WTC11 (cell line): ENCODE data around the gene SH3BP2. TPM values are rescaled to one million over a fixed set of nuclear protein-coding genes. Genes with fewer than 3 reads are reported as not detected.

Experiments
- ATAC-seq: fragments of 200-7000 bp; cut with Tn5 transposase; 2 replicates; pipeline ENCODE4 v1.10.0; 2021; ENCODE audit warnings: mild to moderate bottlenecking, moderate library complexity
- CTCF ChIA-PET: fragments of 300-600 bp; sonication (Branson Sonifier 250); formaldehyde crosslinking; loops from one replicate; lab custom pipeline; 2021; ENCODE audit warnings: antibody characterized with exemption; lab: Charles Lee
- POLR2A ChIA-PET: fragments of 350-600 bp; sonication (Branson Sonifier 250); formaldehyde crosslinking; loops from one replicate; lab custom pipeline; 2021; ENCODE audit warnings: antibody characterized with exemption; lab: Charles Lee
- DNase-seq: peaks from one replicate; pipeline ENCODE4 v3.0.0; 2021; ENCODE audit warnings: low spot score
- H3K27ac Mint-ChIP-seq: 2 replicates; pipeline ENCODE4 v1.8.0; 2021; ENCODE audit warnings: mixed read lengths
- H3K27me3 Mint-ChIP-seq: 2 replicates; pipeline ENCODE4 v1.8.0; 2021; ENCODE audit warnings: low read depth, mild to moderate bottlenecking, moderate library complexity, mixed read lengths
- H3K36me3 Mint-ChIP-seq: 2 replicates; pipeline ENCODE4 v1.8.0; 2021; ENCODE audit warnings: mixed read lengths
- H3K4me1 Mint-ChIP-seq: 2 replicates; pipeline ENCODE4 v1.8.0; 2022; ENCODE audit warnings: mixed read lengths
- H3K4me3 Mint-ChIP-seq: 2 replicates; pipeline ENCODE4 v1.8.0; 2021; ENCODE audit warnings: mild to moderate bottlenecking, moderate library complexity, mixed read lengths
- H3K9me3 Mint-ChIP-seq: 2 replicates; pipeline ENCODE4 v1.8.0; 2021; ENCODE audit warnings: mixed read lengths
- ATF1 ChIP-seq: sonication (generic); formaldehyde crosslinking; IDR thresholded peaks from 2 replicates; pipeline ENCODE4 v1.8.1; 2023; ENCODE audit warnings: mild to moderate bottlenecking, moderate library complexity, missing genetic modification reagents
- CREM ChIP-seq: sonication (generic); formaldehyde crosslinking; IDR thresholded peaks from 2 replicates; pipeline ENCODE4 v1.8.1; 2022; ENCODE audit warnings: mild to moderate bottlenecking, missing genetic modification reagents, moderate library complexity
- ESRRA ChIP-seq: sonication (generic); formaldehyde crosslinking; IDR thresholded peaks from 2 replicates; pipeline ENCODE4 v1.8.1; 2022; ENCODE audit warnings: mild to moderate bottlenecking, missing genetic modification reagents, borderline replicate concordance
- GABPB1 ChIP-seq: sonication (generic); formaldehyde crosslinking; IDR thresholded peaks from 2 replicates; pipeline ENCODE4 v1.8.1; 2023; ENCODE audit warnings: mild to moderate bottlenecking, missing genetic modification reagents
- GTF2I ChIP-seq: fragments of 250-450 bp; sonication (Bioruptor Pico); conservative IDR thresholded peaks from 2 replicates; pipeline ENCODE4 v1.4.0; 2021; ENCODE audit warnings: mild to moderate bottlenecking
- MXD4 ChIP-seq: fragments of 250-450 bp; sonication (Bioruptor Pico); IDR thresholded peaks from 2 replicates; pipeline ENCODE4 v1.8.0; 2021; ENCODE audit warnings: mild to moderate bottlenecking, moderate library complexity, borderline replicate concordance
- MYBL2 ChIP-seq: sonication (generic); formaldehyde crosslinking; IDR thresholded peaks from 2 replicates; pipeline ENCODE4 v1.8.1; 2023; ENCODE audit warnings: mild to moderate bottlenecking, moderate library complexity, missing genetic modification reagents
- NFATC4 ChIP-seq: fragments of 250-450 bp; sonication (Bioruptor Pico); IDR thresholded peaks from 2 replicates; pipeline ENCODE4 v1.9.0; 2021; ENCODE audit warnings: mild to moderate bottlenecking
- NFE2L1 ChIP-seq: sonication (generic); formaldehyde crosslinking; IDR thresholded peaks from 2 replicates; pipeline ENCODE4 v1.8.1; 2023; ENCODE audit warnings: missing genetic modification reagents
- NR1H2 ChIP-seq: sonication (generic); formaldehyde crosslinking; IDR thresholded peaks from 2 replicates; pipeline ENCODE4 v1.9.0; 2021; ENCODE audit warnings: mild to moderate bottlenecking, moderate library complexity, missing genetic modification reagents
- NR2C2 ChIP-seq: sonication (generic); formaldehyde crosslinking; IDR thresholded peaks from 2 replicates; pipeline ENCODE4 v1.8.0; 2022; ENCODE audit warnings: mild to moderate bottlenecking, missing genetic modification reagents
- OVOL2 ChIP-seq: fragments of 250-450 bp; sonication (Bioruptor Pico); IDR thresholded peaks from 2 replicates; pipeline ENCODE4 v1.9.0; 2021; ENCODE audit warnings: mild to moderate bottlenecking, borderline replicate concordance
- ZNF121 ChIP-seq: sonication (generic); formaldehyde crosslinking; IDR thresholded peaks from 2 replicates; pipeline ENCODE4 v1.8.0; 2023; ENCODE audit warnings: missing genetic modification reagents
- total RNA-seq: library from RNA; stranded (reverse); gene quantifications from 3 replicates; pipeline ENCODE4 v1.2.3, GENCODE V29; 2021
- TF ChIP-seq, protein P1 (sequence below): sonication (generic); formaldehyde crosslinking; IDR thresholded peaks from 2 replicates; pipeline ENCODE4 v1.8.1; 2022; ENCODE audit warnings: mild to moderate bottlenecking, moderate library complexity, missing genetic modification reagents
- TF ChIP-seq, protein P2 (sequence below): sonication (generic); formaldehyde crosslinking; IDR thresholded peaks from 2 replicates; pipeline ENCODE4 v1.8.0; 2022; ENCODE audit warnings: mild to moderate bottlenecking, missing genetic modification reagents
- TF ChIP-seq, protein P3 (sequence below): fragments of 250-450 bp; sonication (Bioruptor Pico); IDR thresholded peaks from 2 replicates; pipeline ENCODE4 v2.1.2; 2022; ENCODE audit warnings: mild to moderate bottlenecking, moderate library complexity
- TF ChIP-seq, protein P4 (sequence below): sonication (generic); formaldehyde crosslinking; IDR thresholded peaks from 2 replicates; pipeline ENCODE4 v1.8.1; 2023; ENCODE audit warnings: mild to moderate bottlenecking, missing genetic modification reagents
- TF ChIP-seq, protein P5 (sequence below): sonication (generic); formaldehyde crosslinking; IDR thresholded peaks from 2 replicates; pipeline ENCODE4 v1.8.0; 2023; ENCODE audit warnings: missing genetic modification reagents
- TF ChIP-seq, protein P6 (sequence below): fragments of 200-600 bp; IDR thresholded peaks from 2 replicates; pipeline ENCODE4 v1.8.0; 2022; ENCODE audit warnings: antibody characterized with exemption
- TF ChIP-seq, protein P7 (sequence below): sonication (generic); formaldehyde crosslinking; IDR thresholded peaks from 2 replicates; pipeline ENCODE4 v1.8.0; 2022; ENCODE audit warnings: missing genetic modification reagents
- TF ChIP-seq, protein P8 (sequence below): sonication (generic); formaldehyde crosslinking; IDR thresholded peaks from 2 replicates; pipeline ENCODE4 v1.8.1; 2023; ENCODE audit warnings: mild to moderate bottlenecking, missing genetic modification reagents, moderate library complexity

Gene SH3BP2
- total RNA-seq, 1 experiment from 2014 or later = 49.1 TPM

DNA sequence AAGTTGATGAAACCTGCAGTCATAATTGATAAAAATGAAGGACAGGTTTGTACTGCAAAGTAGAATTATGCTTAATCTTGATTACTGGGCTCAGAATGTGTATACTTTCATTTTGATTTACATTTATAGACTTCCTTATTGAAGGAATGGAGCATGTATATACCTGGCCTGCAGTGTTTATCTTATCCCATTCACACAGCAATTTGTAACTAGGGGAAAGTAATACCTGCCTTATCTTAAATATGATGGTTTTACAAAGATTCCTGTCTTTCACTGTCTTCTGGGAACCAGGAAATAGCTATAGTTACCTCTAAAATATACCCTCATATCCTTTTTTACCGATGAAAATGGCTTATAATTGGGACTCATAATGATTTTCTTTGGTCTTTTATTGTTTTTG lies 80.4 kb downstream of the SH3BP2 start:
- TF ChIP-seq, protein P1, sequence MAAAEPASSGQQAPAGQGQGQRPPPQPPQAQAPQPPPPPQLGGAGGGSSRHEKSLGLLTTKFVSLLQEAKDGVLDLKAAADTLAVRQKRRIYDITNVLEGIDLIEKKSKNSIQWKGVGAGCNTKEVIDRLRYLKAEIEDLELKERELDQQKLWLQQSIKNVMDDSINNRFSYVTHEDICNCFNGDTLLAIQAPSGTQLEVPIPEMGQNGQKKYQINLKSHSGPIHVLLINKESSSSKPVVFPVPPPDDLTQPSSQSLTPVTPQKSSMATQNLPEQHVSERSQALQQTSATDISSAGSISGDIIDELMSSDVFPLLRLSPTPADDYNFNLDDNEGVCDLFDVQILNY (CRISPR knock-in tag) = no peak
- no peak for TF ChIP-seq NR1H2
- TF ChIP-seq ATF1 (CRISPR knock-in tag) = no peak
- TF ChIP-seq, all 79 proteins: peak for 0
- Mint-ChIP-seq H3K9me3 (no peaks in the 10 kb centered on the region), H3K36me3 (peaks cover 18% of the 10 kb centered on the region), H3K4me1 (peaks cover 40% of the 10 kb centered on the region), H3K27ac (no peak overlapping the region), H3K27me3 (no peaks in the 10 kb centered on the region), H3K4me3 (no peak overlapping the region)
- no peak for ATAC-seq
- no peak for DNase-seq
- POLR2A ChIA-PET = no interaction called here
- CTCF ChIA-PET = interaction anchor here (0.9 kb wide), 1 partner anchor 22 kb away, joined by 7 read pairs; no protein-coding TSS in a partner anchor

DNA sequence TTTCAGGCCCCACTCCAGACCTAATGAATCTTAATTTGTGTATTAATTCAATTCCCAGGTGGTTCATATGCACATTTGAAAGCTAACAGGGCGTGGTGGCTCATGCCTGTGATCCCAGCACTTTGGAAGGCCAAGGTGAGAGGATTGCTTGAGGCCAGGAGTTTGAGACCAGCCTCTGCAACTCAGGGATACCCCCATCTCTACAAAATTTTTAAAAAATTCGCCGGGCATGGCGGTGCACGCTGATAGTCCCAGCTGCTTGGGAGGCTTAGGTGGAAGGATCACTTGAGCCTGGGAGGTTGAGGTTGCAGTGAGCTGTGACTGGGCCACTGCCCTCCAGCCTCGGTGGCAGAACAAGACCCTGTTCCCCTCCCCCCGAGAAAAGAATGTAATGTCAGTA lies 82.0 kb downstream of the SH3BP2 start:
- ChIA-PET CTCF (no interaction called here), POLR2A (no interaction called here)
- H3K4me1 Mint-ChIP-seq = peaks cover 25% of the 10 kb centered on the region
- DNase-seq = no peak
- no peak overlapping the region for H3K27ac Mint-ChIP-seq
- no peaks in the 10 kb centered on the region for H3K27me3 Mint-ChIP-seq
- H3K9me3 Mint-ChIP-seq = peaks cover under 1% of the 10 kb centered on the region; the same call in 1 of the 2 replicates
- H3K4me3 Mint-ChIP-seq = no peak overlapping the region
- ATAC-seq = no peak
- peaks cover 29% of the 10 kb centered on the region for H3K36me3 Mint-ChIP-seq
- no peak for TF ChIP-seq CREM (CRISPR knock-in tag)
- TF ChIP-seq ZNF121 (CRISPR knock-in tag) = no peak
- TF ChIP-seq, protein P2, sequence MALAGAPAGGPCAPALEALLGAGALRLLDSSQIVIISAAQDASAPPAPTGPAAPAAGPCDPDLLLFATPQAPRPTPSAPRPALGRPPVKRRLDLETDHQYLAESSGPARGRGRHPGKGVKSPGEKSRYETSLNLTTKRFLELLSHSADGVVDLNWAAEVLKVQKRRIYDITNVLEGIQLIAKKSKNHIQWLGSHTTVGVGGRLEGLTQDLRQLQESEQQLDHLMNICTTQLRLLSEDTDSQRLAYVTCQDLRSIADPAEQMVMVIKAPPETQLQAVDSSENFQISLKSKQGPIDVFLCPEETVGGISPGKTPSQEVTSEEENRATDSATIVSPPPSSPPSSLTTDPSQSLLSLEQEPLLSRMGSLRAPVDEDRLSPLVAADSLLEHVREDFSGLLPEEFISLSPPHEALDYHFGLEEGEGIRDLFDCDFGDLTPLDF (CRISPR knock-in tag) = no peak
- TF ChIP-seq OVOL2 (CRISPR knock-in tag) = no peak
- TF ChIP-seq, protein P3, sequence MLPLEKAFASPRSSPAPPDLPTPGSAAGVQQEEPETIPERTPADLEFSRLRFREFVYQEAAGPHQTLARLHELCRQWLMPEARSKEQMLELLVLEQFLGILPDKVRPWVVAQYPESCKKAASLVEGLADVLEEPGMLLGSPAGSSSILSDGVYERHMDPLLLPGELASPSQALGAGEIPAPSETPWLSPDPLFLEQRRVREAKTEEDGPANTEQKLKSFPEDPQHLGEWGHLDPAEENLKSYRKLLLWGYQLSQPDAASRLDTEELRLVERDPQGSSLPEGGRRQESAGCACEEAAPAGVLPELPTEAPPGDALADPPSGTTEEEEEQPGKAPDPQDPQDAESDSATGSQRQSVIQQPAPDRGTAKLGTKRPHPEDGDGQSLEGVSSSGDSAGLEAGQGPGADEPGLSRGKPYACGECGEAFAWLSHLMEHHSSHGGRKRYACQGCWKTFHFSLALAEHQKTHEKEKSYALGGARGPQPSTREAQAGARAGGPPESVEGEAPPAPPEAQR (CRISPR knock-in tag) = no peak
- TF ChIP-seq NR2C2 (CRISPR knock-in tag) = no peak
- no peak for TF ChIP-seq ESRRA (CRISPR knock-in tag)
- no peak for TF ChIP-seq MXD4 (CRISPR knock-in tag)
- TF ChIP-seq GABPB1 (CRISPR knock-in tag) = no peak
- TF ChIP-seq, protein P1 (CRISPR knock-in tag) = no peak
- no peak for TF ChIP-seq NFE2L1 (CRISPR knock-in tag)
- TF ChIP-seq, protein P4, sequence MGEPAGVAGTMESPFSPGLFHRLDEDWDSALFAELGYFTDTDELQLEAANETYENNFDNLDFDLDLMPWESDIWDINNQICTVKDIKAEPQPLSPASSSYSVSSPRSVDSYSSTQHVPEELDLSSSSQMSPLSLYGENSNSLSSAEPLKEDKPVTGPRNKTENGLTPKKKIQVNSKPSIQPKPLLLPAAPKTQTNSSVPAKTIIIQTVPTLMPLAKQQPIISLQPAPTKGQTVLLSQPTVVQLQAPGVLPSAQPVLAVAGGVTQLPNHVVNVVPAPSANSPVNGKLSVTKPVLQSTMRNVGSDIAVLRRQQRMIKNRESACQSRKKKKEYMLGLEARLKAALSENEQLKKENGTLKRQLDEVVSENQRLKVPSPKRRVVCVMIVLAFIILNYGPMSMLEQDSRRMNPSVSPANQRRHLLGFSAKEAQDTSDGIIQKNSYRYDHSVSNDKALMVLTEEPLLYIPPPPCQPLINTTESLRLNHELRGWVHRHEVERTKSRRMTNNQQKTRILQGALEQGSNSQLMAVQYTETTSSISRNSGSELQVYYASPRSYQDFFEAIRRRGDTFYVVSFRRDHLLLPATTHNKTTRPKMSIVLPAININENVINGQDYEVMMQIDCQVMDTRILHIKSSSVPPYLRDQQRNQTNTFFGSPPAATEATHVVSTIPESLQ (CRISPR knock-in tag) = no peak
- TF ChIP-seq MYBL2 = no peak
- TF ChIP-seq, protein P5, sequence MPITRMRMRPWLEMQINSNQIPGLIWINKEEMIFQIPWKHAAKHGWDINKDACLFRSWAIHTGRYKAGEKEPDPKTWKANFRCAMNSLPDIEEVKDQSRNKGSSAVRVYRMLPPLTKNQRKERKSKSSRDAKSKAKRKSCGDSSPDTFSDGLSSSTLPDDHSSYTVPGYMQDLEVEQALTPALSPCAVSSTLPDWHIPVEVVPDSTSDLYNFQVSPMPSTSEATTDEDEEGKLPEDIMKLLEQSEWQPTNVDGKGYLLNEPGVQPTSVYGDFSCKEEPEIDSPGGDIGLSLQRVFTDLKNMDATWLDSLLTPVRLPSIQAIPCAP (CRISPR knock-in tag) = no peak
- TF ChIP-seq GTF2I = no peak
- TF ChIP-seq, protein P6, sequence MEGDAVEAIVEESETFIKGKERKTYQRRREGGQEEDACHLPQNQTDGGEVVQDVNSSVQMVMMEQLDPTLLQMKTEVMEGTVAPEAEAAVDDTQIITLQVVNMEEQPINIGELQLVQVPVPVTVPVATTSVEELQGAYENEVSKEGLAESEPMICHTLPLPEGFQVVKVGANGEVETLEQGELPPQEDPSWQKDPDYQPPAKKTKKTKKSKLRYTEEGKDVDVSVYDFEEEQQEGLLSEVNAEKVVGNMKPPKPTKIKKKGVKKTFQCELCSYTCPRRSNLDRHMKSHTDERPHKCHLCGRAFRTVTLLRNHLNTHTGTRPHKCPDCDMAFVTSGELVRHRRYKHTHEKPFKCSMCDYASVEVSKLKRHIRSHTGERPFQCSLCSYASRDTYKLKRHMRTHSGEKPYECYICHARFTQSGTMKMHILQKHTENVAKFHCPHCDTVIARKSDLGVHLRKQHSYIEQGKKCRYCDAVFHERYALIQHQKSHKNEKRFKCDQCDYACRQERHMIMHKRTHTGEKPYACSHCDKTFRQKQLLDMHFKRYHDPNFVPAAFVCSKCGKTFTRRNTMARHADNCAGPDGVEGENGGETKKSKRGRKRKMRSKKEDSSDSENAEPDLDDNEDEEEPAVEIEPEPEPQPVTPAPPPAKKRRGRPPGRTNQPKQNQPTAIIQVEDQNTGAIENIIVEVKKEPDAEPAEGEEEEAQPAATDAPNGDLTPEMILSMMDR = no peak
- TF ChIP-seq, protein P7, sequence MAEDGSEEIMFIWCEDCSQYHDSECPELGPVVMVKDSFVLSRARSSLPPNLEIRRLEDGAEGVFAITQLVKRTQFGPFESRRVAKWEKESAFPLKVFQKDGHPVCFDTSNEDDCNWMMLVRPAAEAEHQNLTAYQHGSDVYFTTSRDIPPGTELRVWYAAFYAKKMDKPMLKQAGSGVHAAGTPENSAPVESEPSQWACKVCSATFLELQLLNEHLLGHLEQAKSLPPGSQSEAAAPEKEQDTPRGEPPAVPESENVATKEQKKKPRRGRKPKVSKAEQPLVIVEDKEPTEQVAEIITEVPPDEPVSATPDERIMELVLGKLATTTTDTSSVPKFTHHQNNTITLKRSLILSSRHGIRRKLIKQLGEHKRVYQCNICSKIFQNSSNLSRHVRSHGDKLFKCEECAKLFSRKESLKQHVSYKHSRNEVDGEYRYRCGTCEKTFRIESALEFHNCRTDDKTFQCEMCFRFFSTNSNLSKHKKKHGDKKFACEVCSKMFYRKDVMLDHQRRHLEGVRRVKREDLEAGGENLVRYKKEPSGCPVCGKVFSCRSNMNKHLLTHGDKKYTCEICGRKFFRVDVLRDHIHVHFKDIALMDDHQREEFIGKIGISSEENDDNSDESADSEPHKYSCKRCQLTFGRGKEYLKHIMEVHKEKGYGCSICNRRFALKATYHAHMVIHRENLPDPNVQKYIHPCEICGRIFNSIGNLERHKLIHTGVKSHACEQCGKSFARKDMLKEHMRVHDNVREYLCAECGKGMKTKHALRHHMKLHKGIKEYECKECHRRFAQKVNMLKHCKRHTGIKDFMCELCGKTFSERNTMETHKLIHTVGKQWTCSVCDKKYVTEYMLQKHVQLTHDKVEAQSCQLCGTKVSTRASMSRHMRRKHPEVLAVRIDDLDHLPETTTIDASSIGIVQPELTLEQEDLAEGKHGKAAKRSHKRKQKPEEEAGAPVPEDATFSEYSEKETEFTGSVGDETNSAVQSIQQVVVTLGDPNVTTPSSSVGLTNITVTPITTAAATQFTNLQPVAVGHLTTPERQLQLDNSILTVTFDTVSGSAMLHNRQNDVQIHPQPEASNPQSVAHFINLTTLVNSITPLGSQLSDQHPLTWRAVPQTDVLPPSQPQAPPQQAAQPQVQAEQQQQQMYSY (CRISPR knock-in tag) = no peak
- TF ChIP-seq, protein P8, sequence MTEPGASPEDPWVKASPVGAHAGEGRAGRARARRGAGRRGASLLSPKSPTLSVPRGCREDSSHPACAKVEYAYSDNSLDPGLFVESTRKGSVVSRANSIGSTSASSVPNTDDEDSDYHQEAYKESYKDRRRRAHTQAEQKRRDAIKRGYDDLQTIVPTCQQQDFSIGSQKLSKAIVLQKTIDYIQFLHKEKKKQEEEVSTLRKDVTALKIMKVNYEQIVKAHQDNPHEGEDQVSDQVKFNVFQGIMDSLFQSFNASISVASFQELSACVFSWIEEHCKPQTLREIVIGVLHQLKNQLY (CRISPR knock-in tag) = no peak
- no peak for TF ChIP-seq NFATC4 (CRISPR knock-in tag)
